ENCODE data around the gene SDK1. TPM values are rescaled to one million over a fixed set of nuclear protein-coding genes. Genes with fewer than 3 reads are reported as not detected.

SDK1 gene
- total RNA-seq, 1 donor from 2014 or later: 3.9 TPM

DNA sequence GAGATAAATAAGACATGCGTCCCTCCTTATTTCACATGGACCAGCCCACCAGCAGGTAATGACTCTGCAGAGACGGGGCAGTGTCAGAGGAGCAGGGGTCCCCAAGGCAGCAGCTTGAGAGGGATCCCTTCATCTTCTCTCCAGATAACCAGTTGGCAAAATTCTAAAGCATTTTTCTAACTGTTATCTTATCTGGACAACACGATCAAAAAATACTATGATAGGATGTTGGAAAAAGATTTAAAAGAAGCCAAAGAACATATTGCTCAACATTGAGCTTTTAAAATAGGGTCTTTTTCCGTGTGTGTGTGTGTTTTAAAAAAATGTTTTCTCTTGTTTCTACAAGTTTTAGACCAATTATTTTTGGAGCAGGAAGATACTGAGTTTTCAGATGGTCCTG lies 641.2 kb downstream of the SDK1 start:
- no peaks in the 10 kb centered on the region for H3K36me3 ChIP-seq (ENCODE audit: control insufficient read depth, insufficient read depth, low read length)
- no peak for DNase-seq (ENCODE audit: low read depth)
- no peak for TF ChIP-seq CTCF (IDR thresholded peaks at IDR 0.05; ENCODE audit: insufficient read depth, low read length, poor library complexity, severe bottlenecking)
- no peaks in the 10 kb centered on the region for H3K27me3 ChIP-seq (ENCODE audit: control insufficient read depth, insufficient read depth, low read length)
- no peak overlapping the region for H3K4me3 ChIP-seq (ENCODE audit: low read depth, low read length)

GRCh38 chr7:3942816-3943745 lies 642.0 kb downstream of the SDK1 start:
- Histone ChIP-seq H3K27me3 (ENCODE audit: control insufficient read depth, insufficient read depth, low read length) (no peaks in the 10 kb centered on the region), H3K4me3 (ENCODE audit: low read depth, low read length) (no peak overlapping the region), H3K36me3 (ENCODE audit: control insufficient read depth, insufficient read depth, low read length) (no peaks in the 10 kb centered on the region)
- DNase-seq (ENCODE audit: low read depth): no peak
- TF ChIP-seq CTCF (IDR thresholded peaks at IDR 0.05; ENCODE audit: insufficient read depth, low read length, poor library complexity, severe bottlenecking): no peak

- H3K27me3 ChIP-seq (ENCODE audit: control insufficient read depth, insufficient read depth, low read length): no peaks in the 10 kb centered on the region
- no peak for TF ChIP-seq CTCF (IDR thresholded peaks at IDR 0.05; ENCODE audit: insufficient read depth, low read length, poor library complexity, severe bottlenecking)
- no peaks in the 10 kb centered on the region for H3K36me3 ChIP-seq (ENCODE audit: control insufficient read depth, insufficient read depth, low read length)
- no peak overlapping the region for H3K4me3 ChIP-seq (ENCODE audit: low read depth, low read length)
- DNase-seq (ENCODE audit: low read depth): no peak
Observed at GRCh38 chr7:3943779-3944520, 642.9 kb downstream of the SDK1 start.

- Histone ChIP-seq H3K36me3 (ENCODE audit: control insufficient read depth, insufficient read depth, low read length) (no peaks in the 10 kb centered on the region), H3K27me3 (ENCODE audit: control insufficient read depth, insufficient read depth, low read length) (no peaks in the 10 kb centered on the region)
Observed at GRCh38 chr7:3949242-3949640, 648.2 kb downstream of the SDK1 start.

GRCh38 chr7:3950249-3950648 lies 649.2 kb downstream of the SDK1 start:
- H3K36me3 ChIP-seq (ENCODE audit: control insufficient read depth, insufficient read depth, low read length): no peaks in the 10 kb centered on the region
- no peak overlapping the region for H3K4me3 ChIP-seq (ENCODE audit: low read depth, low read length)
- no peak for DNase-seq (ENCODE audit: low read depth)
- H3K27me3 ChIP-seq (ENCODE audit: control insufficient read depth, insufficient read depth, low read length): no peaks in the 10 kb centered on the region
- TF ChIP-seq CTCF (IDR thresholded peaks at IDR 0.05; ENCODE audit: insufficient read depth, low read length, poor library complexity, severe bottlenecking): no peak

More at GRCh38 chr7:3949242-3949640, 648.2 kb downstream of the SDK1 start:
- DNase-seq (ENCODE audit: low read depth): no peak
- H3K4me3 ChIP-seq (ENCODE audit: low read depth, low read length): no peak overlapping the region
- TF ChIP-seq CTCF (IDR thresholded peaks at IDR 0.05; ENCODE audit: insufficient read depth, low read length, poor library complexity, severe bottlenecking): no peak

All from kidney epithelial cell (primary cell).